Stimulated activated CD8-positive, alpha-beta memory T cell treated with anti-CD3 and anti-CD28 coated beads, Interleukin-4, amount 100 ng/mL, for 24 hours (primary cell): Measurements from ENCODE around the gene ZFC3H1.
"Not testable (repeated sequence)": the region's sequence is repeated elsewhere in the genome, so short reads cannot be mapped to it uniquely, and the experiment has no call there.

Source experiments
- DNase-seq: peaks from one replicate; pipeline ENCODE4 v3.0.0-alpha.2; 2020; ENCODE audit warnings: low read depth

ZFC3H1 gene

GRCh38 chr12:71663561-71664410 lies at the start of gene ZFC3H1, which contains the start of gene THAP2:
Gene ZFC3H1 (minus strand): TSS chr12:71663848. CDS start chr12:71663610, 238 bp downstream.
Gene THAP2 (plus strand): TSS chr12:71664301. CDS start chr12:71664510, 209 bp downstream.
- DNase-seq, result peak; percentile 75

- no peak for DNase-seq
These were observed 46.9 kb upstream of the ZFC3H1 start for GRCh38 chr12:71710276-71711125.

GRCh38 chr12:71708658-71709057 lies 45.0 kb upstream of the ZFC3H1 start:
- DNase-seq, result no peak

- DNase-seq, result no peak
These were observed 41.3 kb upstream of the ZFC3H1 start for GRCh38 chr12:71704920-71705319.

GRCh38 chr12:71703206-71703605 lies 39.6 kb upstream of the ZFC3H1 start:
- DNase-seq, result no peak

- DNase-seq, result no peak
These were observed 38.9 kb upstream of the ZFC3H1 start for GRCh38 chr12:71702590-71702989.

- DNase-seq, result not testable (repeated sequence)
These were observed 38.5 kb upstream of the ZFC3H1 start for GRCh38 chr12:71702181-71702580.

- no peak for DNase-seq
These were observed 32.1 kb upstream of the ZFC3H1 start for GRCh38 chr12:71695782-71696181.

GRCh38 chr12:71694099-71694820 lies 30.6 kb upstream of the ZFC3H1 start:
- no peak for DNase-seq

GRCh38 chr12:71693651-71694050 lies 30.0 kb upstream of the ZFC3H1 start:
- not testable (repeated sequence) for DNase-seq

- no peak for DNase-seq
These were observed 29.5 kb upstream of the ZFC3H1 start for GRCh38 chr12:71693126-71693525.

- DNase-seq, result no peak
These were observed 28.0 kb upstream of the ZFC3H1 start for GRCh38 chr12:71691504-71692129.

GRCh38 chr12:71688961-71689570 lies 25.4 kb upstream of the ZFC3H1 start:
- DNase-seq, result no peak

- not testable (repeated sequence) for DNase-seq
These were observed 23.5 kb upstream of the ZFC3H1 start for GRCh38 chr12:71687172-71687571.

- DNase-seq, result no peak
These were observed 23.0 kb upstream of the ZFC3H1 start for GRCh38 chr12:71686658-71687025.

- peak; percentile 74 for DNase-seq
These were observed 22.4 kb upstream of the ZFC3H1 start, which contains the start of gene TMEM19 for GRCh38 chr12:71685914-71686657. Gene TMEM19 (plus strand): TSS chr12:71686082. CDS start chr12:71686681, 599 bp downstream.

- no peak for DNase-seq
These were observed 21.8 kb upstream of the ZFC3H1 start for GRCh38 chr12:71685312-71685906.

- no peak for DNase-seq
These were observed 20.4 kb upstream of the ZFC3H1 start for GRCh38 chr12:71684081-71684480.

- no peak for DNase-seq
These were observed 20.0 kb upstream of the ZFC3H1 start for GRCh38 chr12:71683633-71684032.

- DNase-seq, result no peak
These were observed 18.8 kb upstream of the ZFC3H1 start for GRCh38 chr12:71682466-71682865.
